A673 (cell line): ENCODE data around the gene USH1C.

Source experiments
- CTCF ChIP-seq: fragments of 300-800, 200-600 bp; sonication (generic); conservative IDR thresholded peaks from 2 replicates; pipeline ENCODE4 v1.5.1; 2017; ENCODE audit warnings: low read depth, mild to moderate bottlenecking, antibody characterized with exemption, low read length, moderate library complexity, mixed read lengths
- EZH2 ChIP-seq: fragments of 200-600 bp; sonication (generic); IDR thresholded peaks from 2 replicates; pipeline ENCODE4 v1.6.1; 2017; ENCODE audit warnings: borderline replicate concordance, low read depth, mild to moderate bottlenecking, mixed read lengths, antibody characterized with exemption, low read length; ENCODE audit not compliant: poor library complexity, severe bottlenecking

- no peak for TF ChIP-seq CTCF
- no peak for TF ChIP-seq EZH2
Observed at GRCh38 chr11:17449158-17449557, 95.1 kb downstream of the USH1C start.
